ENCODE data around the gene KRTAP2-4.
"Not testable (repeated sequence)": the region's sequence is repeated elsewhere in the genome, so short reads cannot be mapped to it uniquely, and the experiment has no call there.

GRCh38 chr17:41099682-41100480 is 34.2 kb upstream of the KRTAP2-4 start:
- not testable (repeated sequence) for TF ChIP-seq CTCF, POLR2A (IDR thresholded peaks at IDR 0.05)
